ENCODE results near the gene PRTN3.

DNA sequence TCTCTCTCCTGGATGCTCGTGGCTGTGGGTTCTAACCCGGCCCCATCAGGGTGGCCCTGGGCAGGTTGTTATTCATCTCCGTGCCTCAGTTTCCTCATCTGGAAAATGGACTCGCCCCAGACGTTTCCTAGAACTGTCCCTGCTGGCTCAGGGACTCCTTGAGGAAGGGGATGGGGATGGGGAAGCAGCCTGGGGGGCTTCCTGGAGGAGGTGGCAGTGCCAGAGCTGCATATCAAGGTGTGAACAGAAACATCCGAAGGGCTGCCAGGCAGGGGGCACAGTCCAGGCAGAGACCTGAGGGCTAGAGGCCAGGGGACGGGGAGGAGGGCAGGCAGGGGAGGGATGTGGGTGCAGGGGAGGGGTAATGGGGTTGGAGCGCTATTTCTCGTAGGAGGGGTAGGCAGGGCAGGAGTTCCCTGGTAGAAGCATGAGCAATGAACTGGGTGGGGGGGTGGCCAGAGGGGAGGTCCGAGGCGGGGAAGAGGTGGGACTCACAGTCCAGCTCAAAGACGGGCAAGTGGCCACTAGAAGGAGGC, 7.7 kb downstream of the PRTN3 start:
- TF ChIP-seq, protein P1, sequence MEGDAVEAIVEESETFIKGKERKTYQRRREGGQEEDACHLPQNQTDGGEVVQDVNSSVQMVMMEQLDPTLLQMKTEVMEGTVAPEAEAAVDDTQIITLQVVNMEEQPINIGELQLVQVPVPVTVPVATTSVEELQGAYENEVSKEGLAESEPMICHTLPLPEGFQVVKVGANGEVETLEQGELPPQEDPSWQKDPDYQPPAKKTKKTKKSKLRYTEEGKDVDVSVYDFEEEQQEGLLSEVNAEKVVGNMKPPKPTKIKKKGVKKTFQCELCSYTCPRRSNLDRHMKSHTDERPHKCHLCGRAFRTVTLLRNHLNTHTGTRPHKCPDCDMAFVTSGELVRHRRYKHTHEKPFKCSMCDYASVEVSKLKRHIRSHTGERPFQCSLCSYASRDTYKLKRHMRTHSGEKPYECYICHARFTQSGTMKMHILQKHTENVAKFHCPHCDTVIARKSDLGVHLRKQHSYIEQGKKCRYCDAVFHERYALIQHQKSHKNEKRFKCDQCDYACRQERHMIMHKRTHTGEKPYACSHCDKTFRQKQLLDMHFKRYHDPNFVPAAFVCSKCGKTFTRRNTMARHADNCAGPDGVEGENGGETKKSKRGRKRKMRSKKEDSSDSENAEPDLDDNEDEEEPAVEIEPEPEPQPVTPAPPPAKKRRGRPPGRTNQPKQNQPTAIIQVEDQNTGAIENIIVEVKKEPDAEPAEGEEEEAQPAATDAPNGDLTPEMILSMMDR (IDR thresholded peaks at IDR 0.05), result no peak
- TF ChIP-seq EZH2 (IDR thresholded peaks at IDR 0.05), result no peak

All from neural progenitor cell (in vitro differentiated cells).